Stimulated activated CD4-positive, alpha-beta T cell treated with anti-CD3 and anti-CD28 coated beads, TNF-alpha, amount 100 ng/mL, for 48 hours (primary cell): ENCODE data around the gene RTL10.
"Not testable (repeated sequence)": the region's sequence is repeated elsewhere in the genome, so short reads cannot be mapped to it uniquely, and the experiment has no call there.

Experiments
- DNase-seq, 3 donors: peaks; one replicate each; pipeline ENCODE4 v3.0.0-alpha.2; 2020; ENCODE audit warnings: low read depth in 3 of 3

RTL10 gene

DNA sequence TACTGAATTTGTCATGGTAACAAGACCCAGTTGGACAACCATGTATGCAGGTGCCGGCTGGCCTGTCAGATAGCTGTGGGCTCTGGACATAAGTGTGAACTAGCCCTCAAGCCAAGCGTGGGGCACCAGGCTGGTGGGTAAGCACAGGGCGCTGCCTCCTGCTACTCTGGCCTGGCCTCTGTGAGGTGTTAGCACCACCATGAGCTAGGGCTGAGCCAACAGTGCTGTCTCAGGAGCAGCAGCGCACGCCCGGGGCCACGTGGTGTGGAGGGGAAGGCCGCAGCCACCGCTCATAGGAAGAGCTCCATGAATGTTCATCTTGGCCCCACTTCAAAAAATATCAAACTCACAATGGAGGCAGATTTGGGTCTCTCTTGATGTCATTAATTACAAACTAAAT lies 35.3 kb upstream of the RTL10 start:
- peak in 2 of 3 donors; percentile 34 to 38 for DNase-seq

DNA sequence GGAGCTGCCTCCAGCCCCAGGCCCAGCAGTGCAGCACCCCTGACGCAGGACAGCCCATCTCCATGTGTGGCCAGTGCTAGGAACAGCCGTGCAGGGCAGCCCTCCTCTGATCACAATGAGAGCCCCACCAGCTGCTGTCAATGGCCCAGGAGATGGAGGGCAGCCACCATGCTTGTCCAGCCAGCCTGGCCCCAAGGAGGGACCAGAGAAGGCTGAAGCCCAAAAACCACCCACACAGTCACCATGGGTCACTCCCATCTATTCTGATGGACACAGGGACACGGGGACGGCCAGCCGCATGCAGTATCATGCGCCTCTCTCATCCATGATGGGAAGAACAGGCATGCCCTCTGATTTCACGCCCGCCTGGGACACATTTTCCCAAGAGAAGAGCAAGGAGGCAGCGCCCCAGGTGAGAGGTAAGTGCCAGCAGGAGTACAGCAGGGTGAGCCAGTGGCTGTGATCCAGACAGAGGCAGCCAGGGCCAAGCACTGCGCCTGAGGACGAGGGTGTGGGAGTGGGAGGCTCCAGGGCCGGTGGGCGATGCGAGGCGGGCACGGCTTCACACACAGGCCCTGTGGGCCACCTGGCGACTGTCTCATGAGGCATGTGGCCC lies 33.6 kb upstream of the RTL10 start:
- DNase-seq = no peak

DNA sequence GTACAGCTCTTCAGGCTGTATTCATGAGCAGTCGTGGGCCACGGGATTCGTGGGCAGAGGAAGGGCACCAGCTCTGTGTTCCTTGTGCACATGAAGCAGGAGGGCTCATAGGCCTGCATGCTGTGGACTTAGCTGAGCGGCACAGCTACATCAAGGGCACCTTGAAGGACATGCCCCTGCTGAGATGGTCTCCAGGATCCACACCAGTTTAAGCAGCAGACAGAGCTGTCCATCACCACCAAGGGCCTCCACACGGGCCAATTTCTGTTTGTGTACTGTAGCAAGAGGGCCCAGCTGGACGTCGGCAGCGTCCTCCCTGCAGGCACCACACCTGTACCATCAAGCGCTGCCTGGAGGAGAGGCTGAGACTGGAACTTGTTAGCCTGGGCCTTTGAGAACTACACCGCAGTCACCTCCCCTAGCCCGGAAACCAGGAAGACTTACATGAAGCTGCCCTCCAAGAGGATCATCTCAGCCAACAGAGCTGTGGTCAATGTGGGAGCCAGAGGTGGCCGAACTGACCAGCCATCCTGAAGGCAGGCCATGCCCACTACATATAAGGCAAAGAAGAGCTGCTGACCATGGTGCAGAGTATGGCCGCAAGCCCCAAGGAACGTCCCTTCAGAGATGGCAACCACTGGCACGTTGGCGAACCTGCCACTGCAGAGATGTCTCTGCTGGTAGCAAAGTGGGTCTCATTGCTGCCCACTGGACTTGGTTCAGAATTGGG lies 32.7 kb upstream of the RTL10 start:
- DNase-seq = no peak

DNA sequence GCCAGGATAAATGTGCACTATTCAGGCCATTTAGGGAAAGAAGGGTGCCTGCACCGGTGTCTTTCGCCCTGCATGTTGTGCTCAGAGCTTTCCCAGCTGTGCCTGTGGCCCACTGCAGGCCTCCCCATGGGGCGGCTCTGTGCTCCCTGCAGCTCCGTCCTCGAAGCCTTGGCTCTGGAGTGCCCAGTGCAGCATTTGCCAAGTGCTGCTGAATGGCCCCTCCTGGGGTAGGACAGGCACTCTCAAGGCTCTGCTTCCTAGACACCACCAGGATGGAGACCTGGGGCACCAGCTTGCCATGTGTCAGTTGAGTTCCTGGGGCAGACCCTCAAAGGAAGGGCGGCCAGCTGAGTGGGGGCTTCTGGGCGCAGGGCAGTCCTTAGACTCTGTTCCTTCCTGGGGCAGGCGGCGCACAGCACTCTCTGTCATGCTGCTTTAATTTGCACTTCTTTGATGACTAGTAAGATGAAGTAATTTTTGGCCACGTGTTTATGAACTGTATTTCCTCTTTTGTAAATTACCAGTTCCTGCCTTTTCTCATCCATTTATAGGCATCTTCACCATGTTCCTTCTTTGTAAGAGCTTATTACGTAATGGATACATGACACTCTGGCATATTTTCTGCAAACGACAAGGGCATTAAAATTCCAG lies 32.1 kb upstream of the RTL10 start:
- DNase-seq = no peak

DNA sequence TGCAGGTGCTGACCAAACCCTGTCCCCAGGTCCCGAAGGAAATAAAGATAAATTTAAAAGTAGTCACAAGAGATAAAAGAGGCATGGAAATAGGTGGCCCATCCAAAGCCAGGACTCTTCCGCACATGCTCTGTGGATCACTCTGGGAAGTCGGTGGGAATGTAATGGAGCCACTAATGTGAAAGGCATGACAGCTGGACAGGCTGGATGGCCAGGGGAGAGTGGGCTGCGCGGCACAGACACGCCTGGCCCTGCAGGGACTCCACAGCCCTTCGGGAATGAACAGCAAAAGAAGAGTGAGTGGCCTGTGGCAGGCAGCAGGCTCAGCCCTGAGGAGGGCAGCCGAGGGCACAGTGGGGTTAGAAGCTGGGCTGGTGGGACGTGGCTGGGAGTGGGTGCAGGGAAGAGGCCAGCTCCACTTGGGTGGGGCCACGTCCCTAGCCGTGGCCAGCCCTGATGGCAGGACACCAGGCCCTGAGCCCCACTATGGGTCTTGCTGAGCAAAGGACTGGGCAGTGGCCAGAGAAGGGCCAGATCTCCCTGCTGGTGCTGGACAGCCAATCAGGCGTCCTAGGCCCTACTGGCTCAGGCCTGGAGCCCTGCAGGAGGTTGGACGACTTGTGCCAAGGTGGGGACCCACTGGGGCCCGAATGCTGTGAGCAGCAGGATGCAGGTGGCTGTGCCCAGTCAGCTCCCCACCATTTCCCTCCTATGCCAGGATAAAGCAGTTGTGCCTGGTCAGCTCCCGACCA lies 31.3 kb upstream of the RTL10 start:
- no peak for DNase-seq

DNA sequence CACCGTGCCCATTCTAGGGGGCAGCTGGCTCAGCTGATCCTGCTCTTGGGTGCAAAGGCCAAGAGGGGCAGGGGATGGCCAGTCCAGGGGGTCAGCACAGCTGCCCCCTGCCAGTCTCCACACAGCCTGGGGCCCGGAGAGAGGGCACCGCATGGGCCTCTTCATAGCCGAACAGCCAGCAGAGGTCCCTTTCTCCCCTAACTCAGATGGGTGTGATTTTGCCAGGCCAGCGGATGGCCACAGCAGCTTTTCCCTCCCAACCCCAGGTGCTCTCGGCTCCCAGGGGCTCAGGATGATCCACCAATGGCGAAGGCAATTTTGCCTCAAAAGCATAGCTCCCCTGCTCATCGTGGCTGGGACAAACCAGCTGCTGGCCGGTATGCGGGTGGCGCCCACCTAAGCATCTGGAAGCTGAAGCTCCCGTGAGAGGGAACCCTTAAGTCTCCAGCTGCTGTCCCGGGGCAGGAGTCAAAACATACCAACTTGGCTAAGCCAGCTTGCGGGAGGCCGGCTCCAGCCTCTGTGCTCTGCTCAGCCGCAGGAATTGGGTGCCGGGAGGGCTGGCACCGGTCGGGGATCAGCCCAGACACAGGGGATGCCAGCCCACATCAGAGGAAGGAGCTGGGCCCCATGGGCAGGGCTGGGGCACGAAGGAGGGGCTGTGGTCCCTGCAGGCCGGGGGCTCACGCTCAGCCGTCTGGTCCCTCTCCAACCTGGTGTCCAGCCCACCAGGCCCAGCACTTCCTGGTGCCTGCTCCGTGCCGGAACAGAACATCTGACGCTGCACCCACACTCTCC lies 30.5 kb upstream of the RTL10 start:
- no peak for DNase-seq

DNA sequence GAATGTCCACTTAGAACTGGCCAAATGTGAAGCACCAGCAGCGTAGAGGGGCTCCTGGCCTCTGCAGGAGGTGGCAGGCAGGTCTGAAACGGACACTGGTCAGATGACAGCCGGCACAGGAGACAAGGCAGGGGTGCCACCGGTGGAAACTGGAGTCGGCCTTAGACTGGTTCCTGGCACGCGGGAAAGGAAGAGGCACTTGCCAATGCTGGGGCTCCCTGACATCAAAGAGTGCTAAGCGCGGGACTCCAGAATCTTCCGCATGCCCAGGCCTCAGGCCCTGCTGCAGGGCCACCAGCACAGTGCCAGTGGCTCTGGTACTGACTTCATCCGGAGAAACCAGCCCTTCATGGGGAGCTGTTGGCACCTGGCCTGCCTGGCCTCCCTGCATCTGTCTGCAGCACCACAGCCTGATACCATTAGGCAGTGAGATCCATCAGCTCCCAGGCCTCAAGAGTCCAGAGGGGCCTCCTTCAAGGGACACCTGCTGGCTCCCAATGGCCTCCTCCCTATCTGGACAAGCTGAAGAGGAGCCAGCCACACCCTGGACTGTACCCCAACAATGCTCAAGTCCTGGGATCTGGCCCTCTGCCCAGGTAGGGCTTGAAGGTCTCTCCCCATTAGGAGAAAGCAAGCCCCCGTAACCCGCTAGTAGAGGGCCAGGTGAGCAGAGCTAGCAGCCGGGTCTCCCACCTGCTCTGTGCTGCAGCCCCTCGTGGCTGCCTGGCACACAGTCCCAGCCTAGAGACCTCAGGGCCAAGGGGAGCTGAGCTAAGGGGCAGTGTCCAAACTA lies 29.7 kb upstream of the RTL10 start:
- no peak for DNase-seq

DNA sequence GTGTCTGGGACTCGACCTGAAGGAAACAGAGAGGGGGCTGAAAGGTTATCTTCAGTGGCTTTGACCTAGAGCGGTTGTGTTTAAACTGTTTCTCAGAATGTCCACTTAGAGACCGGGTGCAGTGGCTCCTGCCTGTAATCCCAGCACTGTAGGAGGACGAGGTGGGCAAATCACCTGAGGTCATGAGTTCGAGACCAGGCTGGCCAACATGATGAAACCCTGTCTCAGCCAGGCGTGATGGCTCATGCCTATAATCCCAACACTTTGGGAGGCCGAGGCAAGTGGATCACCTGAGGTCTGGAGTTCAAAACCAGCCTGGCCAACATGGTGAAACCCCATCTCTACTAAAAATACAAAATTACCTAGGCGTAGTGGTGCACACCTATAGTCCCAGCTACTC lies 28.8 kb upstream of the RTL10 start:
- not testable (repeated sequence) for DNase-seq

DNA sequence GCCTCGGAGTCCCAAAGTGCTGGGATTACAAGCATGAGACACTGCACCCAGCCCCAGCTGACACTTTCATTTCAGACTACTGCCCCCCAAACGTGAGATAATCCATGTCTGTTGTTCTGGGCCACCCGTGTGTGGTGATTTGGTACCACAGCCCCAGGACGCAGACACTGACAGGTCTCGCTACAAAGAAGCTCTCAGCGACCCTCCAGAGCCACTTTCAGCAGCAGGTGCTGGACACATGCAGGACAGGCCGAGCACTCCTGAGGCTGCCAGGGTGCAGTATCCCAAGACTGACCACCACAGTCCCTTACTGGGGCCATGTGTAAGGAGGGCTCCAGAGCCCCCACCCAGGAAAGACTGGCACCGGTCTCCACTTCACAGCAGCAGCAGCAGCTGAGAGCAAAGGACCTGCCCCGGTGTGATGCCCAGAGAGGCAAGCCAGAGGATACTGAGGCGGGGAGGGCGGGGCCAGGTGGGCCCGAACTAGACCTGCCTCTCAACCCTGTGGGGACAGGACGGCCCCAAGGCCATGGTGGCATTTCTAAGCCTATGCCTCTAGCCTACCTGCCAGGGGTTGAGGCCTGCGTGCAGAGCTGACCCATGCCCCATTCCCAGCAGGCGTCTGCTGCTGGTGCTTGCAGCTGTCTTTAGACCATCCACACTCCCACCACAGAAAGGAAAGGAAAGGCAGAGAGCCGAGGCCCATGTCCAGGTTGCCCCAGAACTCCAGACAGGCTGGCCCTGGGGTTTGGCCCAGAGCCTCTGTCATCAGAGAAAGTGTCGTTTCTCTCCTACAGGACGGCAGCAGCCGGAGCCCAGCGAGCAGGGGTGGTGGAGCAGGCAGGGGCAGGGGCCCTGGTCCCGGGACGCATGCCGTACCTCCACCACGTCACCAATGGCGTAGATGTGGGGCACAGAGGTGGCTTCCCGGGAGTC lies 28.0 kb upstream of the RTL10 start:
- no peak for DNase-seq

DNA sequence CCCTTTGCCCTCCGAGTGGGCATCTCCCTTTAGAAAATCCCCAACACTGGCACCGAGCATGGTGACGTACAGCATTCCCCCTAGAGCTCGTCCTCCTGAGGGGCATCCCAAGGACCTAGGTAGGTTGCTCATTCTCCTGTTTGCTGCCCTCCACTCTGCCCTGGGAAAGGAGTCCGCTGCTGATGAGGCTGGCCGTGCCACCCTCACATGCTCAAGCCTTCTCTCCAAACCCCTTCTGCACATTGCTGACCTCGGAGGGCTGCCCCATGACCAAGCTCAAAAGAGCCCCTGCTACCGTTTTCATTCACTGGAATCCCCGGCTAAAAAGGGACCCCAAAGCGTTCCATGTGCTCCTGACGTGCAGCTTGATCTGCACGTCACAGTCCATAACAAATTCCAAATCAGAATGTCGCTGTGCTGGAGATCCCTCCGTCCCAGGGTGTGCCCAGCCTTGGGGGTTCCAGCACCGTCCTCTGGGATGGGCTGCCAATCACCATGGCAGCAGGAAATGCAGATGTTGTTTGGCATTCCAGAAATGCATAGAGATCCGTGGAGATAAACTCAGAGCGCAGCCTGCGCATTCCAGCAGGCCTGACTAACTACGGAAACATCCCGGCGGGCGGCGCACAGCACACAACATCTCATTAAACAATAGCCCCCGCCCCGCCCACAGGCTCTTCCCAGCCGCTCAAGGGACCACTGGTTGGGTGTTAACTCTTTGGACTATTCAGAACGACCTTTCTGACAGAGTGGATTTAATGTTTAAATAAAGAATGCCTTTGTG lies 26.3 kb upstream of the RTL10 start:
- no peak for DNase-seq

DNA sequence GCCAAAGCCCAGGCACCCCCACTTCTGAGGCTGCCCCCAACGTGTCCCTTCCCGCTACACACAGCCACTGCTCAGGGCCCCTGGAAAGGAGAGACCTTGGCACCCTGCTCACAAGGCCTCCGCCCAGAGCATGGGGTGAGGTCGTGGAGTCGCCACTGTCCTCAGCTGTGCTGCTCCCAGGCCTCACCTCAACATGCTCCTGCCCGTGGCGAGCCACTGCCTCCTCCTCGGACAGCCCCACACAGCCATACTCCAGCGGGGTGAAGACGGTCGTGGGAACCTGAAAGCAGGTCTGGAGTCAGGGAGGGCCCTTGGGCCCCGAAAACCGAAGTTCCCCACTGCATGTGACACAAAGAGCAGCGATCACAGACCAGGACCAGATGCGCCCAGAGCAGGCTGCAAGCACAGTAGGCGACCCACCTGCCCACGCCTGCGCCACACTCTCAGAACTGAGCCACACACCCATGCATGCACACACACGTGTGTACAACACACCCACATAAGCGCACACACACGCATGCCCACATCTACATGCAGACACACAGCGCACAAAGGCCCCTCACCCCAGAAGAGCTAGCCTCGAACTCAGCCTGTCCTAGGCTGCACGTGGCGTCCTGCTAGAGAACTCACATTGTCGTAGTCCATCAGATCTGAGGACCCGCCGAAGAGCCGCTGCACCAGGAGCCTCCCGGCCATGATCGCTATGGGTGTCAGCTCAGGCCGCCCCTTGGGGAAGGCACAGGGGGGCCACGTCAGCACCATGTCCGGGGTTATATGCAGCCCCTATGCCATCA lies 25.5 kb upstream of the RTL10 start:
- no peak for DNase-seq

DNA sequence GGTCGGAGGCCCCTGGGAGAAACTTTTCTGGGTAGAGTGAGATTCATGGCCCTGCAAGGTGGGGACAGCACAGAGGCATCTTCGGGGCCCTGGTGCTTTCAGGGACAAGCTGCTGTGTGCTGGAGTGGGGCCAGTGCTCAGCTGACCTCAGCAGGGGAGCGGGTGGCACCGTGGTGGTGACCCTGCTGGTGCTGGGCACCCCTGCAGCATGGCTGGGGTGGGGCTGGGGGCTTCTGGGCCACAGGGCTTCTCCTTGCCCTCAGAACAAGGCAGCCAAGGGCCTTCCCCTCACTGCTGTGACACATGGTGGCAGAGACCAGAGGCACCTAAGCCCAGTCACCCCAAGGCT lies 24.9 kb upstream of the RTL10 start:
- no peak for DNase-seq

DNA sequence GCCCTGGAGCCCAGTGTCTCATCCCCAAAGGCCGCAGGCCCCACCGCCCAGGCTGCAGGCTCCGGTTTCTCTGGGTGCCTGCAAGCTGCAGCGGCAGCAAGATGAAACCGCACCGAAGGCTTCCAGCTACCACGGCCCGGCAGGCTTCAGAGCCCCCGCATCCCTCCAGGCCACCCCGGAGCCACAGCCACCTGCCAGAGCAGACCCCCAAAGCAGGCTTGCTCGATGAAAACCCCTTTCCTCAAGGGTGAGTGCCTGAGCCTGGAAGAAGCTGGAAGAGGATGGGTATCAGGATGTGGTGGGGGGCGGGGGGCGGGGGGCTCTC lies 24.5 kb upstream of the RTL10 start:
- no peak for DNase-seq

DNA sequence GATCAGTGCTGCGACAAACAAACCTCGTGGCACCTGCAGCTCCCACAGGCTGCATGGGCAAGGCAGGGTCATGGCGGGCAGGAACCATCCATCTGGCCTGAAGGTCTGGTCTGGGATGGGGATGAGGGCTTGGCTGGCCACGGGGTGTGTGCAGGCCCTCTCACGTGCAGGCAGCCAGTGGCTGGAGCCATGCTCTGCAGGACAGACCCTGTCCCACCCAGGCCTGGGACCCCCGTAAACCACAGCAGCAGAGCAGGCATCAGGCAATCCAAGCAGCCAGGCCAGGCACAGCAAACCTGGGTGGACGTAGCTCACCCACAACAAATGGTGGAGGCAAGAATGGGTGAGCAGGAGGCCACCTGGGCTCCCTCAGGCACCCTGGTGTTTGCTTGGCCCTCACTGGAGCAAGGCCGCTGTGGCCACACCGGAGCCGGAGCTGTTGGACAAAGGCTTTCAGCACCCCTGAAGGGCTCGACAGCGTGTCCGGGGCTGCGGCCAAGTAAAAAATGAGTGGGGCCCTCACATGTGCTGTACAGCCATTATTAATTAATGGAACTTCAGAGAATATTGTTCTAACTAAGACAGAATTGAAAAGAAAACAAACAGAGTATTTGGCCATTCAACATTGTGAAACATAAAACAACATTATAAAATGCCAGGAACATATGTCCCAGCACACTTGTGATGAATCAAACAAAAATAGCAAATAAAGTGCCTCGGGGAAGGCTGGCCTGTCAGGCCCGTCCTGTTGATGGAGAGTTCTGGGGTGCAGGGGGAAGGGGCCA lies 24.0 kb upstream of the RTL10 start:
- no peak for DNase-seq

DNA sequence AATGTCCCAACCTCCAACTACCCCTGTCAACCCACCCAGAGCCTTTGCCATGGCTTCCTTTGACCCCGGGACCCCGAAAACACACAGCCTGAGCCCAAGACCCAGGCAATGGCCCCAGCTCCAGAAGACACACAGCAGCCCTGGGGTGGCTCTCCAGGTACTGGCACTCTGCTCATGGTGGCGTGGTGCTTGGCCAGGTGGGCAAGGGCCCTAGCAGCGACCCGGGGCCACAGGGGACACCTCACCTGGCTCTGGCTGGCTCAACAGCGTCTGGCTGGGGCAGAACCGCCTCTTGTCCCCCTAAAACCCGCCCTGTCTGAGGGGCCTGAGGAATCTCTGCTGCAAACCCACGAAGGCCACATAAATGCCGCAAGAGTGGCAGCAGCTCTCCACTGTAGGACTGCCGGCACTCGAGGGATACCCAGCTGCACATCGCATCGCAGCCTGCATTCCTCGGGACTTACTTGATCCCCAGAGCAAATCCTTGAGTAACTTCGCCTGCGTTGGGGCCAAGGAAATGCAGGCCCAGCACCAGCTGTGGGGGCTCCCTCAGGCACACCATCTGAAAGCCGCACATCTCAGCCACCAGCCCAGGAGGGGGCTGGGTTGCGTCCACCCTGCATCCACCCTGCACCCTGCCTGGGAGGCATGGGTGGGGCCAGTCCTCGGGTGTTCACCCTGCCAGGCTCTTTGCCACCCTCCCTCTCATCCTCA lies 23.1 kb upstream of the RTL10 start:
- DNase-seq = no peak

DNA sequence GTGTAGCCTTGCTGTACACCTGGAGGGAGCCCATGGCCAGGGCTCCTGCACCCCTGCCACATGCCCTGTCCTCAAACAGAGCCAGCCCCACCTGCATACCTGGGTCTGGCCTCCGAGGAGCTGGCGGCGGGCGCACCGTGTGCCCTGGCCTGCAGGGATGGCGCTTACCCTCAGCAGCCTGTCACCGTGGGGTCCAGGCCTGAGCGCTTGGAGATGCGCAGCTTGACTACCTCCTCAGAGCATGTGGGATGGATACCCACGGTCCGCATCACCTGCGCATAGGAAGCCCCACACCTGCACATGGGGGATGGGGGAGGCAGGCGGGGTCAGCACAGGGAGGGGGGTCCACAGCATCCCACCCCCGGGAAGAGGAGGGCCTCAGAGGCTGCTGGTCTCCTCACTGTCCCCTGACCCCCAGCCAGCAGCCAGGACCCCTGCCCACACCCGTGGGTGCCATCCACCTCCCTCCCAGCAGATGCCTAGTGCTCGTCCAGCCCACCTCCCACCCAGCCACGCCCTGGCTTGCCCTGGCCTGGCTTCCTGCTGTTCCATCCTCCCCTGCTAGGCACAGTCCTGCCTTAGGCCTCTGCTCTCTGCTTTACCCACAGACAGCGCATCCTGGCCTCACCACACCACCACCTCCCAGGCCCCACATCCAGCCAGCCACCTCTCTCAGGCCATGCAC lies 22.4 kb upstream of the RTL10 start:
- DNase-seq = no peak
